ENCODE measurements around the gene LDB2.

The LDB2 gene

DNA sequence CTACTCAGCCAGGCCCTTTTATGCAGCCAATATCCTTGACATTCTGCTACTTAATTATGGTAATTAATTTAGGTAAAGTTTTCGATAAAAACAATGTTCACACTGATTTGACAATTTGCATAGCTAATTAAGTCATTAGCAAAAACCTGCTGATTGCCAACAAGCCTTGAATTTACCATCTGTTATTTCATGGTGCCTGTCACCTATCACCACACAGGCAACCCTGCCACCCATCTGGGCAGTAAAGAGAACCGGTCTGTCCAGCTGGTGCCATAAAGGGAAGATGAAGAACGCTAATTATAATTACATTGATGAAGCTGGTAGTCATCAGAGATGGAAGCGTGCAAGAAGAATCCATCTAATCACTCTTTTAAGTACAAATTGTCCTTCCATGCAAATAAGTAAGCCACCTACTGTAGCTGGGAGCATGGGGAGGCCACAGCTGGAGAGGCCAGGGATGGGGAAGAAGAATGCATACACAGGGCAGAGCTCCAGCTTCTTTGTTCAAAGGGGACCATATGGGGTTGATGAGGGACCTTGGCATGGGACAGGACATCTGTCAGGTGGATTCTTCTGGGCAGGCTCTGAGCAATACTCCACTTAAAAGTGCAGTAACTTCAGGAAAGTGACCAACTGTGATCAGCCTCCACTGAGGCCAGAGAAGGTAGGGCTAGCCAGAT, 394.9 kb downstream of the LDB2 start:
- no peak for DNase-seq (ENCODE audit: low read depth in 1 of 2, low spot score in 1 of 2)

DNA sequence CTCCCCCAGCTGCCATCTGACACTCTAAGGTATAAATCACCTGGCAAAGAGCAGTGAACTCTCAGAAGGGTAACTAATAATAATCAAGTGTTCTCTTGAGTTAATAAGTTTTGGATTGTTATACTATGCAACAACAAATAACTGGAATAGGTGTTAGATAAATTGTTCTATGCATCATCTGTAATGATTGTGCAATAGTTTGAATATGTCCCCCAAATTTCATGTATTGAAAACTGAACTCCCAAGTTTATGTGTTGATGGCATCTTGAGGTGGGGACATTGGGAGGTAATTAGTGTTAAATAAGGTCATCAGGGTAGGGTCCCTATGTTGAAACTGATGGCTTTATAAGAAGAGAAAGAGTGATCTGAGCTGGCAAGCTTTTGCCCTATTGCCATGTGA, 399.5 kb downstream of the LDB2 start:
- no peak for DNase-seq (ENCODE audit: low read depth in 1 of 2, low spot score in 1 of 2)

DNA sequence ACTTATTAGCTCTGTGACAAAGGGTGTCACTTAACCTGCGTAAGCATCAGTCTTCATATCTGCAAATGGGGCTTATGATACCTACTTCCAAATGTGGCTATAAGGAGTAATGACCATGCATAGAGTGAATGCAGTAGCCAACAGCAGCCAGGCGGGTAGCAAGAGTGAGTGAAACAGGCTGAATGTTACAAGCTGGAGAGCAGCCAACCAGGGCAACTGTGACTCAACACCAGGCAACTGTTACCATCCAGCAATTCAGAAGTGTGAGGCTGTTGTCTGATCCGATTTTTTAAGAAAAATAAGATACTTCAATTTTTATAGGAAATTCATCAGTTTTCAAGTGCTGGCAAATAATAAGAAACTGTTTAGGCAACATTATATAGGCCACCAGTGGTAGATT, 401.9 kb downstream of the LDB2 start:
- no peak for DNase-seq (ENCODE audit: low read depth in 1 of 2, low spot score in 1 of 2)

DNA sequence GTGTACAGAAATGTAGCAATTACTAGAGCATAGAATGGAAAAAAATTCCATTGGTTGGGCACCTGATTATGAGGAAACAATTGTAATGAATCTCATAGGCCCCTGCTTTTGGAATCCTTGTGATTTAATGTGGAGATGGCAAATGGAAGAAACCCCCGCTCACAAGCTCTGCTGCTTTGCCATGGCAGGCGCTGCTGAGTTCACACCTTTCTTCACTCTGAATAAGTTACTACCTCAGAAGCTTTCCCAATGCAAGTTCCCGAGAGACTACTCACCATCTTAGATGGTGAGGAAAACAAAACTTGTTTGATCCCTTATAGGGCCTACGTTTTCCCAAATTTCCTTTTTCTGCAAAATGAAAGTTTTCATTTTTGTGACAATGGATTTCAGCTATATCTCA, 405.6 kb downstream of the LDB2 start:
- DNase-seq (ENCODE audit: low read depth in 1 of 2, low spot score in 1 of 2): no peak

DNA sequence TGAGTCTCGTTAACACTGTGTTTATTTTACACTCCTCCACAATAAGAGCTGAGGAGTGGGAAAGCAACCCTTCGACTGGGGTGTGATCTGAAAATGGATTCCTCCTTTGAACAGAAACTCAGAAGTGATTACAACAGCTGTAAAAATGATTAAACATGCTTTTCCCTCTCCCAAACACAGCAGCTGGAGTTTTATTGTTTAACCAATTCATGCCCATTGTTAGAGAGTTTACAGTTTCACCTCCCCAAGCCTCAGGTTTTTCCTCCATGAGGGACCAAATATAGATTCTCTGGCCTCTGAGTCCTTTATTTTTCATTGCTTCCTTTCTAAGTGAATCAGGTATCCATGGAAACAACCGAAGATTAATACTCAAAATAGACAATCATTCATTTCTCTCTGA, 409.2 kb downstream of the LDB2 start:
- no peak for DNase-seq (ENCODE audit: low read depth in 1 of 2, low spot score in 1 of 2)

DNA sequence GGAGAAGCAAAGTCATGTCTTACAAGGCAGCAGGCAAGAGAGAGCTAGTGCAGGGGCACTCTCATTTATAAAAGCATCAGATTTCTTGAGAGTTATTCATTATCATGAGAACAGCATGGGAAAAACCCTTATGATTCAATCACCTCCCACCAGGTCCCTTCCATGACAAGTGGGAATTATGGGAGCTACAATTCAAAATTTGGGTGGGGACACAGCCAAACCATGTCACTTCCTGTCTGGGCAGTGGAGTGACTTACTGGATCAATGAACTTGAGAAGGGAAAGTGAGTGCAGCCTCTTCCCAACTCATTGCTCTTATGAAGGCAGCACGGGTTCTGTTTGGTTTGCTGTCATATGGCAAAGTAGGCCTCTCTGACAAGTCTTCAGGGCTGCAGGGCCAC, 410.4 kb downstream of the LDB2 start:
- DNase-seq (ENCODE audit: low read depth in 1 of 2, low spot score in 1 of 2): no peak

DNA sequence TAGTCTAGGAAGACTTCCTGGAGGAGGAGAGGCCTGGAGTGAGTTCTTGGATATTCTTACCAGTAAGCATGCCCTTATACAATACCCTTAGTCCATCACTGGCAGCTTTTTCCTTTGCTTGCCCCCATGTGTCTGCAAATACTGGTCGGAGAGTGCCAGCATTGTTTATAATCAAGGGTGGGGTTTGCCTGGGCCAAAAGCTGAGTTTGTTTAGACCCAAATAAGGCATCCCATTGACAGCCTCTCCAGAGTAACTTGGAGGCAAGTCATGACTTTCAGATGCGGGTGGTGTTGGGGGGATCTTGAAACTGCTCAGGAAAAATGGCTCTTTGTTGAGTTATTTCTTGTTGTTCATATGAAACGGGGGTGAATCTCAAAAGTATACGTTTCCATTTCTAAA, 413.7 kb downstream of the LDB2 start:
- DNase-seq (ENCODE audit: low read depth in 1 of 2, low spot score in 1 of 2): no peak

DNA sequence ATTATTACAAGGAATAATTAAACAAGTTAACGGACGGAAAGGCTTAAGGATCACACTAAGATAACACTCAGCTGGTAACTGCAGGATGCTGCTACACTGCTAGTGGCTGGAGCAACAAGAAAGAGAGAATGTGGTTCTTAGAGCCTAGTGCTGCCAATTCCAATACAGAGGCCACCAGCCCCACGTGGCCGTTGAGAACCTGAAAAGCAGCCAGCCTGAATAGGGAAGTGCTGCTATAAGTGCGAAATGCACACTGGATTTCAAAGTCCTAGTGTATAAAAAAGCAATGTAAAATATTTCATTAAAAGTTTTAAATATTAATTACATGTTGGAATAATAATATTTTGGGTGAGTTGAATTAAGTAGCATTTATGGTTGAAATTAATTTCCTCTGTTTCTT, 414.9 kb downstream of the LDB2 start:
- no peak for DNase-seq (ENCODE audit: low read depth in 1 of 2, low spot score in 1 of 2)

DNA sequence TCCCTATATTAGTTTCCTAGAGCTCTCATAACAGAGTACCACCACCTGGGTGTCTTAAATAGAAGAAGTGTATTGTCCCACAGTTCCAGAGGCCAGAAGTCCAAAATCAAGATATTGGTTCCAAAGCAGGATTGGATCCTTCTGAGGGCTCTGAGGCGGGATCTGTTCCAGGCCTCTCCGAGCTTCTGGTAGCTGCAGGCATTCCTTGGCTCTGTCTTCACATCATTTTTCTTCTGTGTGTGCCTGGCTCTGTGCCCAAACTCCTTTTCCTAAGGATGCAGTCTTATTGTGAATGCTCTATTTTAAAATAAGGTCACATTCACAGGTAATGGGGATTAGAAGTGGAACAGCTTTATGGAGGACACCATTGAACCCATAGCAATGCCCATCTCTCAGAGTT, 418.4 kb downstream of the LDB2 start:
- no peak for DNase-seq (ENCODE audit: low read depth in 1 of 2, low spot score in 1 of 2)

DNA sequence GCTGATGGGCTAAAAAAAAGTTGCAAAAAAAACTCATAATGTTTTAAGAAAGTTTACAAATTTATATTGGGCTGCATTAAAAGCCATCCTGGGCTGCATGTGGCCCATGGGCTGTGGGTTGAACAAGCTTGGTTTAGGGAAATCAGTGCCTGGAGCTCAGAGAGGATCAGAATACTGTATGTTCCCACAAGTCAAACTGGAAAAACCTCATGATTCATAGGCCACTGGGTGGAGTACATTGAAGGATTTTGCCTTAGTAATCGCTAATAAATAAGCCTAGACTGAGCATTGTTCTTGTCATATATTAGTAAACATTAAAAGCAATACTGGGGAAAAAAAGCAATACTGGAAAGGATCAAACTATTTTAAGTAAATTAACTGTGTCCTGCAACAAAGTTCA, 425.9 kb downstream of the LDB2 start:
- DNase-seq (ENCODE audit: low read depth in 1 of 2, low spot score in 1 of 2): no peak

DNA sequence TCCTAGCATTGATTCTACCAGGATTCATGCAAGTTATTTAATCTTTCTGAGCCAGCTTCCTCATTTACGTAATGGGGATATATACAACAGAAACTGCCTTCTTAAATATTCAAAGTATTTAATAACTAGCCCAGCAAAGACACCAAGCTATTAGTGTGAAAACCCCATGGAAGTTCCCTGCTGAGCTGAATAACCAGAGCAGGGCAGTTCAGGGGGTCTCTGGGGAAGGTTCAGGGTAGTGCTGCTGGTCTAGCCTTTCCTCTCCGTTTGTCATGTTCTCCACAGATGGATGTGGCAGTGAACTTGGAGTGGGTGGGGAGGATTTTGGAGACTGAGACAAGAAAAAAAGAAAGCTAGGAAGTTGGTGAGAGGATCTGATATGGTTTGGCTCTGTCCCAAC, 431.4 kb downstream of the LDB2 start:
- DNase-seq (ENCODE audit: low read depth in 1 of 2, low spot score in 1 of 2): no peak

DNA sequence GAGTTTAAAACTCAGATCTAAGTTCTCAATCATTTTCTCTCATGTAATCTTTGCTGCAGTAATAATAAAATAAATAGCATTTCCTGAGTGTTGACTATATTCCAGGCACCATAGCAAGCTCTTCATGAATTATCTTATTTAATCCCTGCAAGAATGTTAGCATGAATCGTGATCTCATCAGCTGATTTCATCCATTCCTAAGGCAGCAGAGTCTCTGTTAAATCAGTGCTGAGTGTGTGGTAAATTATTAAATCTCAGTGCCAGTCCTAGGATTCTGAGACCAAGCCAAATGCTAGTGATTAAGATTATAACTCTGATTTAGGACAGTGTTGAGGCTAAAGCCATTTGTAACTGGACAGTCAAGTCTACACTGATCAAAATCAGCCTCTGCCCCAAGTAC, 431.9 kb downstream of the LDB2 start:
- DNase-seq (ENCODE audit: low read depth in 1 of 2, low spot score in 1 of 2): no peak

DNA sequence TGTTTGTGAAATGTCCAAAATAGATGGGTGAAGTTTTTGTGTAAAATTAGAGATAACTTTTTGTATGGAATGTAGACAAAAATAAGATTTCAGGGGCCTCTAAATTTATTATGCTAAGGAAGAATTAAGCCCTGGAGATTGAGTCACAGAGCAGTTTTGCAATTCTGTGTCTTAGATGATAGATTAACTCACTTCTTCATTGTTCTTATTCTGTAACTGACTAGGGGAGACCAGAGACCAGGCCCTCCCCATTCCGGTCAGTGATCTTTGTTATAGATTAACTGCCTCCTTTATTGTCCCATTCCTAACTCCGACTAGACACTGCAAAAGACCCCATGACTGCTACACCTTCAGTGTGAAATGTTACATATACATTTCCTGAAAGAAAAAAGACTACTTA, 433.8 kb downstream of the LDB2 start:
- DNase-seq (ENCODE audit: low read depth in 1 of 2, low spot score in 1 of 2): no peak

DNA sequence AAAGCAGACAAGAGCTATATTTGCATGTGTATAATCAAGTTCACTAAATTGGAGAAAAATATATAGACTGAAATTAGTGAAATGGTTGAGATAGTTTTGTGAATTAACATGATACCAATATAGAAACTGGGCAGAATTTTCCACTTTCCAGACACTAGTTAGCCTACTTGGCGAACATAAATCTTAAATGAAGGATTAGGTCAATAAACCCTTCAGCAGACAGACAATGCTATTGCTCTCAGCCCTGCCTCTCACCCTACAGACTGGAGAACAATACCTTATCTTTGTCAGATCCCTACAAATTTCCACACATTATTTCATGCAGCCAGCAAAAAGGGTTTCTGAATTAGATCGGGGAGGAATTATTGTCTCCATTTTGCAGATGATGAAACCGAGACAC, 435.8 kb downstream of the LDB2 start:
- no peak for DNase-seq (ENCODE audit: low read depth in 1 of 2, low spot score in 1 of 2)

DNA sequence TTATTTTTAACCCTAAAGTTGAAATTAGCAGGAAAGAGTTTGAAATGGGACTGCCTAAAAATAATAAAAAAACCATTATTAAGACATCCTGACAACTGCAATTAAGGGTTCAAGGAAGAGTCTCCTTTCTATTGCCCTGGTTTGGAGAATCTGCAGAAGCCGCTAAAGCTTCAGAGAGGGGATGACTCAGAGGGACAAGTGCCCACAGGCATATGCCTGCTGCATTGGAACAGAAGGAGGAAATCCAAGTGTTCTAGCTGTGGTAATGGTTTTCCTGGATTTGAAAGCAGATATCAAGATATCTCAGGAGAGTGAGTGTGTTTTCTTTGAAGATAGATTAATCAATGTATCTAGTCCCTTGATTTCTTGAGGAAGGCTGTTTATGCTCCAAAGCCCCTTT, 437.1 kb downstream of the LDB2 start:
- DNase-seq (ENCODE audit: low read depth in 1 of 2, low spot score in 1 of 2): no peak

DNA sequence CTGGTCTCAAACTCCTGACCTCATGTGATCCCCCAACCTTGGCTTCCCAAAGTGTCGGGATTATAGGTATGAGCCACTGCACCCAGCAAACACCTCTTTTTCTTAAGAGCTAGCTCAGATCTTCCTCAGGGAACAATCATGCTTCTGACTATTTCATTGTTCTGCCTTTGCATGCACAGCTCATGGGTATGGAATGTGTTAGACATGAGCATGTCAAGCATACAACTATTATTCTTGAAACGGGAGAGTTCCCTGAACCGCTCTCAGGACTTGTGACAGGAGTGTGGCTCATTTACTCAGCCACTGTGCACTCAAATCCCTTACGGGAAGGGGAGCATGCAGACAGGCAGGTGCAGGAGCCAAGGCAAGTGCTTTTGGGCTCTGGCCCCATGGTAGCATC, 440.5 kb downstream of the LDB2 start:
- no peak for DNase-seq (ENCODE audit: low read depth in 1 of 2, low spot score in 1 of 2)
